ENCODE measurements around the gene DOCK7.
A peak's percentile ranks its signal among the peaks of the same experiment; 100 is the strongest.
"Not testable (repeated sequence)": the region's sequence is repeated elsewhere in the genome, so short reads cannot be mapped to it uniquely, and the experiment has no call there.

The DOCK7 gene

DNA sequence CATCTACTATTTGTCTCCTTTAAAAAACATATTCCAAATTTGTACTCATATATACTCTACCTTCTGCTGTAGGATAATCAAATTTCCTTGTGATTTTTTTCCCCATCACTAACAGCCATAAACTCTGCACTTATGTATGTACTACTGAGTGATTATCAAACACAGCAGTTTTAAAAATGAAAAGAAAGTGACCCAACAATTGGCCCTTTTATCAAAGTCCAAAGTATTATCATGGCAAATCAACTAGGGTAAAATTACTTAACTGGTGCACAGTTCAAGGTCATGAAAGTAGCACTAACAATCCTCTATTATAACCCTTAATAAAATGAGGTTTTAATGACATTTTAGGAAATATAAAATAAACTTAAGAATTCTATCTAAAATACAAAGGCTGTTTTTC lies 79.3 kb downstream of the DOCK7 start:
- DNase-seq, result no peak

DNA sequence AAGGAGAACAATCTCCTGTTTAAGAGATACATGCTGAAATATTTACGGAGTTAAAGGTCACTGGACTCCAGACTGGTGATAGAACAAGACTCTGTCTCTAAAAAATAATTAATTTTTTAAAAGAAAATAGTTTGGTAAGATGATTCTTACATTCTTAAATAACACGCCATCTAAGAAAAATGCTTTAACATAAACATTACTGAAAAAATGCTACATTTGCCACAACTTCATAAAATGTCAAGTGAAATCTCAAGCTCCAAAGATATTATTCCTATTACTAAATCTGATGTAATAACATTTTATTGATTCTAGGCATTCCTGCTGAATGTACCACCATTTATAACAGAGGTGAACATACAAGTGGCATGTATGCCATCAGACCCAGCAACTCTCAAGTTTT lies 86.7 kb downstream of the DOCK7 start:
- DNase-seq, result peak; percentile 88

DNA sequence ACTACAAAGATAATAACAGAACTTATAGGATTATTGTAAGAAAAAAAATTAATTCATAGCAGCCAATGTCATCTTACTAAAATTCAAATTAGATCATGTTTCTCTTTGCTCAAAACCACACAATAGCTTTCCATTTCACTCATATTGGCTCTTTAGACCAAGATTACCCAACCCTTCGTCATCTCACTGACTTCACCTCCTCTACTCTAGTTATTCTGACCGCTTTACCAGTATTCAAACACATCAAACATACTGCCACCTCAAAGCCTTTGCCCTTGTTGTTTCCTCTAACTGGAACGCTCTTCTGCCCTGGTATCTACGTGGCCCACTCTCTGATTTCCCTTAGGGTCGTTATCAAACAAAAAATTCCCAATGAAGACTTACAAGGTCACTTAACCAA lies 89.1 kb downstream of the DOCK7 start:
- peak; percentile 49 for DNase-seq

DNA sequence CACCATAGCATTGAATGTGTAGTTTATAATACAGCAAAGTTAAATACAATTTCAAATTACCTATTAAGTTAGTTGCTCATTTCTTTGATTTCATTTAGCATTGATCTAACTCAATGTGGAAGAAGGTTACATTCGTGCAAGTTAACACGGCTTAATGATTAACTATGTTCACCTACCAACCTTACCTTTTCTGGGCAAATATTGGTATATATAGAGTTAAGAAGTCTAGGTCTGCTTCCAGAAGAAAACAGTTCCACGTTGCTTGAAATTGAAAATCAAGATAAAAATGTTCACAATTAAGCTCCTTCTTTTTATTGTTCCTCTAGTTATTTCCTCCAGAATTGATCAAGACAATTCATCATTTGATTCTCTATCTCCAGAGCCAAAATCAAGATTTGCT lies 90.9 kb downstream of the DOCK7 start, which contains the start of gene ANGPTL3:
ANGPTL3 (plus strand) TSS at position 240 of the 400 bp plus-strand sequence; CDS start at position 287, 47 bp downstream.
- no peak for DNase-seq

DNA sequence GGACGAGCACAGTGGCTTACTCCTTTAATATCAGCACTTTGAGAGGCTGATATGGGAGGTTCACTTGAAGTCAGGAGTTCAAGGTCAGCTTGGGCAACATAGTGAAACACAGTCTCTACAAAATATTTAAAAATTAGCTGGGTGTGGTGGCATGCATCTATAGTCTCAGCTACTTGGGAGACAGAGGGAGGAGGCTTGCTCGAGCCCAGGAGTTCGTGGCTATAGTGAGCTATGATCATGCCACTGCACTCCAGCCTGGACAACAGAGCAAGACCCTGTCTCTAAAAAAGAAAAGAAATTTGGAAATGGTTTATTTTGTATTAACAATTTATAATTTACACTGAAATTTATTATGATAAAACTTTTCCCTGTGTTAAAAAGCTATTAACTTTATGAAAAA lies 92.5 kb downstream of the DOCK7 start:
- DNase-seq, result no peak

DNA sequence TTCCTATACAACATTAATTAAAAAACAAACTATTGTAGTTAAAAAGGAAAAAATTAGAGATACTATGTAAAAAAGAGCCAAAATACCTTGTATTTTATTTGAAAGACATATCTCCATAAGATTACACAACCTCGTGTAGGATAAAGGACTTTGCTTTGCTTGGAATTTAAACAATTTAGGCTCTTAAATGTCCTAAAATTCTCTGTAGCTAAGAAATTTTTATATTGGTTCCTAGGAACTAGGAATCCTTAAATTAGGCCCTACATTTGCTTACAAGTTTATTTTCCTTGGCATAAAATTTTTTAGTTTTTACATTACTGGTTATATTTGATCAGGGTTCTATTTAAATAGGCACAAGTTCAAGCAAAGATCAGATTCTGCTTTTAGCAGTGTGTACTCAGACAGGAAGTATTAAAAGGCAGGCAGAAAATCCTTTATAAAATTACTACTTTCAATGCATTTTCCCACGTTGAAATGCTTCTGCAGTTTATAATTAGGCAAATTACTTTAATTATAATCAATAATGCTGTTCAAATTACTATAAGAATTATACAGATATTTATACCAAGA lies 94.3 kb downstream of the DOCK7 start:
- no peak for DNase-seq

DNA sequence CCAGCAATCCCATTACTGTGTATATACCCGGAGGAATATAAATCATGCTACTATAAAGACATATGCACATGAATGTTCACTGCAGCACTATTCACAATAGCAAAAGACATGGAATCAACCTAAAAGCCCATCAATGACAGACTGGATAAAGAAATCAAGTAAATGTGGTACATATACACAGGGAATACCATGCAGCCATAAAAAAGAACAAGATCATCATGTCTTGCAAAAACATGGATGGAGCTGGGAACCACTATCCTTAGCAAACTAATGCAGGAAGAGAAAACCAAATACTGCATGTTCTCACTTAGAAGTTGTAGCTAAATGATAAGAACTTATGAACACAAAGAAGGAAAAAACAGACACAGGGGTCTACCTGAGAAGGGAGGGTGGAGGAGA lies 97.2 kb downstream of the DOCK7 start:
- no peak for DNase-seq

DNA sequence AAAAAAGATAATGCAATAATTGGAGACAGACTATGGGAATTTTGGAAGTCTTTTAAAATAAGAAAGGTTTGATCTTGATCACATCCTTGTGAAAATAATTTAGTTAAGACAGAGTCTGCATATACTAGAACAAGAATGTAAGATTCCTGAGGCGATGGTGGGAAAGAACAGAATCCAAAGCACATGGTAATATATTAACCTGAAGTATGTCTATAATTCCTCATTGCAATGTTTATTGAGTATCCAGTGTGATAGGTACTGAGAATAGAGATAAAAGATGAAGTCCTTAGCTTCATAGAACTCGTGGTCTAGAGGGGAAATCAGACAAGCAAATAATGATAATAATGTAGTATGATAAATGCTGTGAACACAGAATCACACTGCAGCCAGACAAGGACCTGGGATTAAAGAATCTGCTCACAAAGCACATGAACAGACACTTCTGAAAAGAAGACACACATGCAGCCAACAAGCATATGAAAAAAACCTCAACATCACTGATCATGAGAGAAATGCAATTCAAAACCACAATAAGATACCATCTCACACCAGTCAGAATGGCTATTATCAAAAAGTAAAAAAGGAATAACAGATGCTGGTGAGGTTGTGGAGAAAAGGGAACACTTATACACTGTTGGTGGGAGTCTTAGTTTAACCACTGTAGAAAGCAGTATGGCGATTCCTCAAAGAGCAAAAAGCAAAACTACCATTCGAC lies 97.8 kb downstream of the DOCK7 start:
- no peak for DNase-seq

DNA sequence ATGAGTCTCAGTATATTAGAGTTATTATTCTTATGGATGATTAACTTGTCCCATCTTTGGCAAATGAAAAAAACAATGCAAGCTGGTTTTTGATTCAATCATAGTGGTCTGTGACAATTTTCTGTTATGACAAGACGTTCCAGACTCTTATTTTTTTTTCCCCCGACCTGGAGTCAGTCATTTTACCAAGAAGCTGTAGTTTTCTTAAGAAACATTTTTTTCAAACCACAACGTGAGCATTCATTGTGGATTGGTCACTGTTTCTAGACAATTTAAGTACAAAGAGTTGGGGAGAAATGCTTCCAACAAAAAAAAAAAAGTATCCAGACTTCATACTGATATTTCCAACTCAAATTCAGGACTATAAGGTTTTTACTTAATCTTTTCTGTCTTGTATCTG lies 98.9 kb downstream of the DOCK7 start:
- no peak for DNase-seq

DNA sequence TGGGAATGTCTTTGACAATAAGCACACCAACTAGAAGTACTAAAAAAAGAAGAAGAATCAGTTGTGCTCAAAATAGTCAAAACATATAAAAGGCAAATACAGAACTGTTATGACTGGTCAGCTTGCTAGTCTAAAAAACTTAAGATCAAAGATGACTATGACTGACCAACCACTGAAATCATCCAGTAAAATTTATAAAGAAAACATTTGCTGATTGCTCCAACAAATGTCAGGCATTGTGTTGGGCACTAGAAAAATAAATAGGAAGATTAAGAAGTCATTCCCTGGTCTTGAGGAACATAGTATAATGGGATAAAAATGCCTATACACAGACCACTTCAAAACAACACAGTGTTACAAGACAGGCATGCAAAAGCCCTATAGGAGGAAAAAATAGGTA lies 100.2 kb downstream of the DOCK7 start:
- DNase-seq, result peak; percentile 34

DNA sequence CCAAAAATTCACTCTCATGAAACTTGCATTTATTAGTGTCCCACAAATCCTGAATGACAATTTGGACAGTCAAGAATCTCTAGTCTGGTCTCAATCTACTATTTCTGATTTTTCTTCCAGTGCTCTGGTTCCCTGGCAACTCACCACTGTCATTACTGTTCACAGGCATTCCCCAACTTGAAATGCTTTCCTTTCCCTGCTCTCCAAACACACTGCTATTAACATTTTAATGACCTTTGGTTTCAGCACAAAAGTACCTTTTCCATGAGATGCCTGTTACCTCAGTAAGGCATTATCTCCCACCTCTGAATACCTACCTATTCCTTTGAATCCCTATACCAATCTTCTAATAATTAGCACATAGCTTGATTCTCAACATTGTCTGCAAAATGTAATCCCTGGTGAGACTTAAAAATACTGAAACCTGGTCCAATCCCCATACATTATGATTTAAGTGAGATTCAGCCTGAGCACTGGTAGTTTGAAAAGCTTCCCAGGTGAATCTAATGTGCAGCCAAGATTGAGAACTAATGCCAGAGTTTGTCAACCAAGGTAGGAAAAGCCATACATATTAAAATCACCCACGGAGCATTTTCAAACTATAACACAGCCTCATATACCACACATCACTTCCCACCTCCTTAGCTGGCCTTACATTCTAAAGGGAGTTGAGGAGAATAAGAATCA lies 102.6 kb downstream of the DOCK7 start:
- no peak for DNase-seq

DNA sequence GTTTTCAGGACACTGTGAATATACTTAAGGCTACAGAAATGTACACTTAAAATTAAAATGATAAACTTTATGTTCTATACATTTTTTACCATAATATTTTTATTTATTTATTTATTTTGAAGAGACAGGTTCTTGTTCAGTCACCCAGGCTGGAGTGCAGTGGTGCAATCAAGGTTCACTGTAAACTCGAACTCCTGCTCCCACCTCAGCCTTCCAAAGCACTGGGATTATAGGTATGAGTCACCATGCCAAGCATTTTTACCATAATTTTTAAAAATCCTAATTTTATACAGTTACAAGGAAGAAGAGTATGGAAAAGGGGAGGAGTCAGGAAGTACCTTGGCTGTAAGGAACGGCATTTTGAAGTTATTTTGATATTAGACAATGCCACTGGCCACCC lies 114.5 kb downstream of the DOCK7 start:
- no peak for DNase-seq

DNA sequence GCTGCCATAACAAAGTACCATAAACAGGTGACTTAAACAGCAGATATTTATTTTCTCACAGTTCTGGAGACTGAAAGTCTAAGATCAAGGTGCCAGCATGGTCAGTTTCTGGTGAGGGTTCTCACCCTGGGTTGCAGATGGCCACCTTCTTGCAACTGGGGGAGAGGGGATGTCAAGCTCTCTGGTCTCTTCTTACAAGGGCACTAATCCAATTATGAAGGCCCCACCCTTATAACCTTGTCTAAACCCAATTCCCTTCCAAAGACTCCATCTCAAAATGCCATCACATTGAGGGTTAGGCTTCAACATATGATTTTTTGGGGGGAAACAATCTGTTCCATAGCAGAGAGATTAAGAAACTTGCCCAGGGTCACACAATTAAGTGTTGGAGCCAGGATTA lies 115.7 kb downstream of the DOCK7 start:
- DNase-seq, result no peak

DNA sequence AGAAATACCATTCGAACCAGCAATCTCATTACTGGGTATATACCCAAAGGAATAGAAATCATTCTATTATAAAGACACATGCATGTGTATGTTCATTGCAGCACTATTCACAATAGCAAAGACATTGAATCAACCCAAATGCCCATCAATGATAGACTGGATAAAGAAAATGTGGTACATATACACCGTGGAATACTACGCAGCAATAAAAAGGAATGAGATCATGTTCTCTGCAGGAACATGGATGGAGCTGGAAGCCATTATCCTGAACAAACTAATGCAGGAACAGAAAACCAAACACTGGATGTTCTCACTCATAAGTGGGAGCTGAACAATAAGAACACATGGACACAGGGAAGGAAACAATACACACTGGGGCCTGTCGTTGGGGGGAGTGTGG lies 116.7 kb downstream of the DOCK7 start:
- not testable (repeated sequence) for DNase-seq

DNA sequence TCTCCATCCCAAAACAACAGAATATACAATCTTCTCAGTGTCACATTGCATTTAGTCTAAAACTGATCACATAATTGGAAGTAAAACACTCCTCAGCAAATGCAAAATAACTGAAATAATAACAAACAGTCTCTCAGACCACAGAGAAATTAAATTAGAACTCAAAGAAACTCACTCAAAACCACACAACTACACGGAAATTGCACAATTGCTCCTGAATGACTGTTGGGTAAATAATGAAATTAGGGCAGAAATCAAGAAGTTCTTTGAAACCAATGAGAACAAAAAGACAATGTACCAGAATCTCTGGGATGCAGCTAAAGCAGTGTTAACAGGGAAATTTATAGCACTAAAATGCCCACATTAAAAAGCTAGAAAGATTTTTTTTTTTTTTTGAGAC lies 120.3 kb downstream of the DOCK7 start:
- DNase-seq, result not testable (repeated sequence)

DNA sequence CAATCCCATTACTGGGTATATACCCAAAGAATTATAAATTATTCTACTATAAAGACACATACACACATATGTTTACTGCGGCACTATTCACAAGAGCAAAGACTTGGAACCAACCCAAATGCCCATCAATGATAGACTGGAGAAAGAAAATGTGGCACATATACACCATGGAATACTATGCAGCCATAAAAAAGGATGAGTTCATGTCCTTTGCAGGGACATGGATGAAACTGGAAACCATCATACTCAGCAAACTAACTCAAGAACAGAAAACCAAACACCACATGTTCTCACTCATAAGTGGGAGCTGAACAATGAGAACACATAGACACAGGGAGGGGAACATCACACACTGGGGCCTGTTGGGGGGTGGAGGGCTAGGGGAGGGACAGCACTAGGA lies 121.0 kb downstream of the DOCK7 start:
- DNase-seq, result not testable (repeated sequence)

DNA sequence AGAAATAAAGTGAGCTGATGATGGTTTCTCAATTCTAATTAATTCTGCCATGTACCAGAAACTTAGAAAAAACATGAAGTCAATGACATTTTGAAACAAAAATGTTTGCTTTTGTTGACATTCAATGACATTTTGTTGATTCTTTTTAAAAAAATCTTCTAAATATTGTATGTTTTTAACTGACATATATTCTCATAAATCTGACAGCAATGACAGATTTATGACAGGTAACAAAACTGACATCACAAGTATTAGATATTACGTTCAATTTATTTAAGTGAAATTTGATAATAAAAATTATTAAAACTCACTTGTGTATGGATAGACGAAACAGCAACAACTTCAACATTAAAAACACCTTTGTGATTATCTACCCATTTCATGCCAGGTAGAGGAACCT lies 126.9 kb downstream of the DOCK7 start:
- no peak for DNase-seq

DNA sequence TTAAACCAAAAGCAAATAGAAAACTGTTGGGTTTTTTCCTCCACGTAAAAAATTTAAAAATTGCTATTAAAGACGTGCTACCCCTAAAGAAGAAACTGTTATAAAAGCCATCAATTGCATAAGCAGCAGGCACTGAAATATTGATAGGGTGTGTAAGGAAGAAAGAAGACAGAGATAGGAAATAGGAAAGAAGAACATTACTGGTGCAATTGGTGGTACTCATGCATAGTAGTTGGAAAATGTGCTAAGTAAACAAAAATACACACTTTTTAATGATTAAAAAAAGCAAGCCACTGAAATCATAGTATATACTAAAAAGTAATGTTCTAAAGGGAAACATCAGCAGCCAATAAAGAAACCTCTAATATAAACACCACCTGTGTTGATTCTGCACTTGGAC lies 143.6 kb downstream of the DOCK7 start:
- DNase-seq, result no peak

DNA sequence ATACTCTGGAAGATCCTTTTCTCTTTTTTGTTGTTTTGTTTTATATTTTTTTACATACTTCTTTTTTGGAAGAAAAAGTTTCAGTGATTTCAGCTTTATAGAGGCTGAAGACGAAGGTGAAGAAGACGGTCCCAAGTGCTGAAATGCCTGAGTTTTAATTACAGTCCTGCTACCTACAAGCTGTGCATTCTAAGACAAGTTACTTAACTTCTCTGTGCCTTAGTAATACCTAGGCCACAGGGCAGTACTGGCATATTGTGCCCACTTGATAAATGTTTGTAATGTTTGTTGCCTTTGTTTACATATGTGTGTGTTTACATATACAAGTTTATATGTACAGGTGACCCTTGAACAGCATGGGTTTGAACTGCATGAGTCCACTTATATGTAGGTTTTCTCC lies 147.1 kb downstream of the DOCK7 start:
- DNase-seq, result no peak

DNA sequence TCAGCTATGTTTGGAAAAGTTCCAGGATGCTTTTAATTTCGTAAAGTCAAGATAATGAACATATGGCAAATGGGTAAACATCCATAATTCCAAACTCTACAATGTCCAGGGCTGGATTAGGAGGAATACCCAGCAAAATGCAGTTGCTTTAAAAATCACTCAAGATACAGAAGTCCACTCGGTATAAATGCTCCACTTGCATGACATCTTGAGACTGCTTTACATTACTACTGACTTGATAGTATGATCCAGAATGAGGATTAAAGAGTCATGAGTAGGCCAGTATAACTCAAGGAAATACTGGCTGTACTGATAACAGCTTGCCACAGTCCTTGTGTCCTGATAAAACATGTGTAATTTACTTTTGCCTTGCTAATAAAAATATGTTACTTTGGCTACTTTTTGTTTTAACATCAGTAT lies 149.1 kb downstream of the DOCK7 start:
- no peak for DNase-seq

DNA sequence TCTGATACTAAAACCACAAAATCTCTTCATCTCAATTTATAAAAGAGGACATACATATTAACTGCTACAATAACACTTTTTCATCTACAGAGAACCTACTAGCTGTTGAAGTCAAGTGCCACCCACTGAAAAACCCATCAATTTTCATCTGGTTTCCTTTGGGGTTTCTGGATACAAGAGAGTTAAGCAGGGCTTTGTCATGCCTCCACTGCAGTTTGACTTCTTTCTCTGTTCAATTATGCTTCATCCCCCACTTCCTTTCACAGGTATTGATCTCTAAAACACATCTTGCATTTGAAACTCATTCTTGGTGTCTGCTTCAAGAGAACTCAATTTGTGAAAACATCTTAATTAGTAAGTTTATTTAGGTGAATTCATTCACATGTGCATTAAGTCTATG lies 151.3 kb downstream of the DOCK7 start:
- no peak for DNase-seq

DNA sequence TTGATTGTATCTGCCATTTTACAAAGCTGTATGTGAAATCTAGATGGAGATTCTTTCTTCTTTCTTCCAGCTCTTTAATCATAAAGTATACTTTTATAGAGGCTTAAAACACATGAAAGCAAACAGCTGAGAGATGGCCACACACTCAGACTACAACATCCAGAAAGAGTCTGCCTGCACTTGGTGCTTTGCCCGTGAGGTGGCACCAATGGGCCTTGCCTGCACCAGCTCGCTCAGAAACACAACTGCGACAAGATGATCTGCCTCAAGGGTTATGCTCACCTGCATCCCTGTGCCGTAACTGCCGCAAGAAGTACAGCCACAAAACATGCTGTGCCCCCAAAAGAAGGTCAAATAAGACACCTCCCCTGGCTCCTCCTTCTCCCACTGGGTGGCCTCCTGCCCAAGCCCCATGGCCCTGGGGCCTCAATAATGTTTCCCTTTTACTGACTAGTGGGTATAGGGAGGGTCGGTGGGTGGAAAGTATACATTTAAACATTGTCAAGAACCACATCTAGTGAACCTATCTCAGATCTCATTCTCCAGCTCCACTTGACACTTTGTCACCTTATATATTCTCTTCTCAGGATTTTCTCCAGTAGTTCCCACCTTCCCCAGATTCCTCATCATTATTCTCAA lies 157.6 kb downstream of the DOCK7 start:
- peak; percentile 40 for DNase-seq

DNA sequence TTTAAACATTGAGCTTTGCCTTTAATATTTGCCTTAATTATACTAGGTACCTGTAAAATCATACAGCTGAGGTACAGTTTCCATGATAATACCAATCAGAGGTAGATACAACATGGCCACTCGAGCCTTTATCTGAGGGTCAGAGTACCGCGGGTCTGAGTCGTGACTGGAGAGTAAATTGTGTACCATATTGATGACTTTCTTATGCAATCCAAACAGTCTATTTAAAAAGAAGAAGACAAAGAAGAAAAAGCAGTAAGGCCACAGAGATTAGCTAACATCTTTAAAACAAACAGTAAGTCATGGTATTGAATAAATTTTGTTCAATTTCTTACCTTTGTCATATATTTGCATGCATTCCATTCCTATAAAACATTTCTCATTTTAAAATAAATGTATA lies 159.0 kb downstream of the DOCK7 start:
- DNase-seq, result no peak

DNA sequence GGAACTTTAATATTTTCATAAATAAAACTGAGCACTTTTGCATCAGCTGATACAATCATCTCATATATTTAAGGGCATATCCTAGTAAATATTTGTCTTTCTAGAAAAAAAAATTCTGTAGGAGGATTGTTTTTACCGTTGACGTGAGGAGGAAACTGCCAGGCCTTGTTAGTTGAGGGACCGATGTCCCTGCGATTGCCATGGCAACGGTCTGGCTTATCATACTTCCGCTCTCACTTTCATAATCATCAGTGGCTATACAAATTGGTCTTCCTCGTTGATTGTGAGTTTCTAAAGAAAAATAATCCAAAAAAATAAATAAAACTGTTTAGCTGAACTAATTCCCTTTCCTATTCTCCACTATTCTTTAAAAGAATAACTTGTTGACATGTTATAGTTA lies 160.2 kb downstream of the DOCK7 start:
- DNase-seq, result no peak

All from HCEC 1CT (cell line).